ENCODE measurements around the gene FCHSD2.

DNA sequence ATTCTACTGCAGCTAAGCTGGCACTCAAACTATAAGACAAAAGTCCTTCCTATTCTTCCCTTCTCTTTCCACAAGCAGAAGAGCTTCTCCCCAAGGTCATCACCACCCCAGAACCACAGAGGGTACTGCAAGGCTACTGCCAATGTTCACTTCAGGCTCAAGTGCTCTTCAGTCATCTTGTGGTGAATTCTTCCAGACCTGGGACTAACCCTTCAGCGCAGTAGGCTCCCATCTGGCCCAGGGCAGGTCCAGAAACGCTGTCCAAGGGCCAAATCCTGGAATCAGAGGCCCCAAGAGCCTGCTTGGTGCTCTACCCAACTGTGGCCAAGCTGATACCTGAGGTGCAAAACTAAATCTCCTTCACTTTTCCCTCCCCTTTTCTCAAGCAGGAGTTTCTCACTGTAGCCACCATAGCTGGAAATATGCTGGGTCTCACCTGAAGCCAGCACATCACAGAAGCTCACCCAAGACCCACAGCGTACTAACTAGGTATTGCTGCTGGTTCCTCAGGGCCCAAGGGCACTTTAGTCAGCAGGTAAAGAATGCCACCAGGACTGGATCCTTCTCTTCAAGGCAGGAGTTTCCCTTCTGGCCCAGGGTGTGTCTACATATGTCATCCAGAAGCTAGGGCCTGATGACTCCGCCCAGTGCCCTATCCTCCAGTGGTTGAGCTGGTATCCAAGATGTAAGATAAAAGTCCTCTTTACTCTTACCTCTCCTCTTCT lies 27.8 kb downstream of the FCHSD2 start:
- TF ChIP-seq EP300 (IDR thresholded peaks at IDR 0.05) (no peak), POLR2A (IDR thresholded peaks at IDR 0.05) (no peak)
- TF ChIP-seq, protein P1, sequence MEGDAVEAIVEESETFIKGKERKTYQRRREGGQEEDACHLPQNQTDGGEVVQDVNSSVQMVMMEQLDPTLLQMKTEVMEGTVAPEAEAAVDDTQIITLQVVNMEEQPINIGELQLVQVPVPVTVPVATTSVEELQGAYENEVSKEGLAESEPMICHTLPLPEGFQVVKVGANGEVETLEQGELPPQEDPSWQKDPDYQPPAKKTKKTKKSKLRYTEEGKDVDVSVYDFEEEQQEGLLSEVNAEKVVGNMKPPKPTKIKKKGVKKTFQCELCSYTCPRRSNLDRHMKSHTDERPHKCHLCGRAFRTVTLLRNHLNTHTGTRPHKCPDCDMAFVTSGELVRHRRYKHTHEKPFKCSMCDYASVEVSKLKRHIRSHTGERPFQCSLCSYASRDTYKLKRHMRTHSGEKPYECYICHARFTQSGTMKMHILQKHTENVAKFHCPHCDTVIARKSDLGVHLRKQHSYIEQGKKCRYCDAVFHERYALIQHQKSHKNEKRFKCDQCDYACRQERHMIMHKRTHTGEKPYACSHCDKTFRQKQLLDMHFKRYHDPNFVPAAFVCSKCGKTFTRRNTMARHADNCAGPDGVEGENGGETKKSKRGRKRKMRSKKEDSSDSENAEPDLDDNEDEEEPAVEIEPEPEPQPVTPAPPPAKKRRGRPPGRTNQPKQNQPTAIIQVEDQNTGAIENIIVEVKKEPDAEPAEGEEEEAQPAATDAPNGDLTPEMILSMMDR (IDR thresholded peaks at IDR 0.05) = no peak

Data from gastroesophageal sphincter (tissue), 3 donors.